Subcutaneous abdominal adipose tissue (tissue), 5 donors: Measurements from ENCODE around the gene DPP6.

ENCODE experiments used
- H3K27ac ChIP-seq: one replicate; pipeline ENCODE4 v1.7.0; 2013; ENCODE audit warnings: low read depth, mild to moderate bottlenecking, inconsistent platforms, low read length, moderate library complexity
- H3K27me3 ChIP-seq, 5 donors: one replicate each; pipeline ENCODE4 v1.7.0; 2013; ENCODE audit warnings: low read length in 5 of 5, inconsistent platforms in 1 of 5; ENCODE audit not compliant: control insufficient read depth in 5 of 5, insufficient read depth in 4 of 5
- H3K36me3 ChIP-seq, 5 donors: one replicate each; pipeline ENCODE4 v1.7.0; 2013; ENCODE audit warnings: low read length in 5 of 5; ENCODE audit not compliant: control insufficient read depth in 5 of 5, insufficient read depth in 5 of 5
- H3K4me1 ChIP-seq, 5 donors: one replicate each; pipeline ENCODE4 v1.7.0; 2013; ENCODE audit warnings: low read length in 5 of 5, mild to moderate bottlenecking in 3 of 5, moderate library complexity in 1 of 5; ENCODE audit not compliant: control insufficient read depth in 5 of 5, insufficient read depth in 5 of 5
- H3K4me3 ChIP-seq, 5 donors: one replicate each; pipeline ENCODE4 v1.7.0; 2013; ENCODE audit warnings: low read length in 5 of 5, low read depth in 1 of 5
- H3K9ac ChIP-seq, 5 donors: one replicate each; pipeline ENCODE4 v1.7.0; 2013; ENCODE audit warnings: low read length in 5 of 5, mild to moderate bottlenecking in 4 of 5, moderate library complexity in 3 of 5
- H3K9me3 ChIP-seq, 5 donors: one replicate each; pipeline ENCODE4 v1.7.0; 2013; ENCODE audit warnings: low read length in 5 of 5; ENCODE audit not compliant: control insufficient read depth in 5 of 5
- donor health status: healthy.
- donor health status: healthy.
- donor health status: healthy.
- donor health status: healthy.
- donor health status: healthy.

DPP6 gene

DNA sequence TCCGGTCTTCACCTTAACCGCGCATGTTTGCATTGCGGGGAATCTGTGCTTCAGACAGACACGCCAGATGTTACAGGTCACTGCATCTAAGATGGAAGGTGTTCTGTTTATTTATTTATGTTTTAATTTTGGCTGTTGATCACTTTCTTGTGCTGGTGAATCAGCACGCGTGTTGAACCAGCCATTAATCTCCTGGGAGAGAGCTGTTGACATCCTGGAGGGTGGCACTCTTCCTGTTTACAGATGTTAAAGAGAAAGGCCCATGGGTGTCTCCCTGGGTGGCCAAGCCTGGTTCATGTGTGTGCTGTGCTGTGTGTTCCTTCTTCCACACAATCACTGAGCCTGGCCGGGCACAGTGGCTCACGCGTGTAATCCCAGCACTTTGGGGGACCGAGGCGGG, 595.4 kb downstream of the DPP6 start:
- Histone ChIP-seq H3K27ac (no peak overlapping the region), H3K9ac (no peak overlapping the region)

DNA sequence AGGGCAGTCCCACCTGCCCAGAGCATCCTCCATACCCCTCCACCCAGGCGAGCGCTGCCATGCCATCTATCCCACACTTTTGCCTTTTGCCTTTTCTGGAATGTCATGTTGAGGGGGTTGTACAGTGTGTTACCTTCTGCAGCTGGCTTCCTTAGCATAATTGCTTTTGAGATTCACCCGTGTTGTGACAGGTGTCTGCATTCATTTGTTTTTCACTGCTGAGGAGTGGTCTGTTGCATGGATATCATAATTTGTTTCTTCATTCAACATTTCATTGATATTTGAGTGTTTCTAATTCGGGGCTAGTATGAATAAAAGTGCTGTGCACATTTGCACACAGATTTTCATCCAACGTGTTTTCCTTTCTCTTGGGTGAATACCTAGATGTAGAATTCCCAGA, 596.8 kb downstream of the DPP6 start:
- no peaks in the 10 kb centered on the region for H3K36me3 ChIP-seq

More for the DNA sequence above, 595.4 kb downstream of the DPP6 start:
- Histone ChIP-seq H3K36me3 (no peaks in the 10 kb centered on the region), H3K9me3 (peaks cover 0 to 8% (median 4%) of the 10 kb centered on the region in 5 donors), H3K4me3 (no peak overlapping the region), H3K27me3 (no peaks in the 10 kb centered on the region), H3K4me1 (no peaks in the 10 kb centered on the region)

DNA sequence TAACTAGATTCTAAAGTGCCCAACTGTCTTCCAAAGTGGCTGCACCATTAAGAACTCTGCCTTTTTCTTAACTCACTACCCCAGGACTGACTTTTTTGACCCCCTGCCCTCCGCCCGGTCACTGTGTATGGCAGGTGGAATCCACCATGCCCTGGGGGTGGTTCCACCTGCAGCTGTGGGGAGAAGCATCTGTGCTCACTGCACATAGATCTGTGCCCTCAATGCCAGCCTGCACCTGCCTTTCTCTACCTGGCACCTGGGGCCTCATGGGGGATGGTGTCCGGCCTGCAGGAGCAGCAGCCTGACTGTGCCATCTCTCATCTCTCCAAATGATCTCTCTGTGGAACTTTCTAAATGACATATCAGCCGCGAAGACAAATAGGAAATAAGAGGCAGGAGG, 597.2 kb downstream of the DPP6 start:
- Histone ChIP-seq H3K4me1 (no peaks in the 10 kb centered on the region), H3K36me3 (no peaks in the 10 kb centered on the region), H3K9me3 (peaks cover 0 to 9% (median 4%) of the 10 kb centered on the region in 5 donors), H3K27me3 (no peaks in the 10 kb centered on the region), H3K9ac (no peak overlapping the region), H3K27ac (no peak overlapping the region), H3K4me3 (no peak overlapping the region)

More for the DNA sequence above, 596.8 kb downstream of the DPP6 start:
- Histone ChIP-seq H3K27me3 (no peaks in the 10 kb centered on the region), H3K9me3 (peaks cover 0 to 9% (median 4%) of the 10 kb centered on the region in 5 donors), H3K4me3 (no peak overlapping the region), H3K27ac (no peak overlapping the region), H3K4me1 (no peaks in the 10 kb centered on the region), H3K9ac (no peak overlapping the region)

GRCh38 chr7:154650275-154650674, 598.1 kb downstream of the DPP6 start:
- Histone ChIP-seq H3K4me1 (no peaks in the 10 kb centered on the region), H3K27ac (no peak overlapping the region), H3K9ac (no peak overlapping the region), H3K4me3 (no peak overlapping the region), H3K36me3 (no peaks in the 10 kb centered on the region), H3K27me3 (no peaks in the 10 kb centered on the region), H3K9me3 (peaks cover 0 to 9% (median 4%) of the 10 kb centered on the region in 5 donors)

- Histone ChIP-seq H3K27ac (no peak overlapping the region), H3K36me3 (no peaks in the 10 kb centered on the region), H3K4me1 (no peaks in the 10 kb centered on the region), H3K9me3 (peaks cover 0 to 9% (median 4%) of the 10 kb centered on the region in 5 donors), H3K27me3 (no peaks in the 10 kb centered on the region), H3K9ac (no peak overlapping the region), H3K4me3 (no peak overlapping the region)
Measured at GRCh38 chr7:154651501-154651900, 599.3 kb downstream of the DPP6 start.

- Histone ChIP-seq H3K9me3 (peaks cover 0 to 9% (median 4%) of the 10 kb centered on the region in 5 donors), H3K9ac (no peak overlapping the region), H3K4me1 (no peaks in the 10 kb centered on the region), H3K27ac (no peak overlapping the region), H3K4me3 (no peak overlapping the region), H3K27me3 (no peaks in the 10 kb centered on the region), H3K36me3 (no peaks in the 10 kb centered on the region)
Measured at GRCh38 chr7:154652564-154652963, 600.4 kb downstream of the DPP6 start.

DNA sequence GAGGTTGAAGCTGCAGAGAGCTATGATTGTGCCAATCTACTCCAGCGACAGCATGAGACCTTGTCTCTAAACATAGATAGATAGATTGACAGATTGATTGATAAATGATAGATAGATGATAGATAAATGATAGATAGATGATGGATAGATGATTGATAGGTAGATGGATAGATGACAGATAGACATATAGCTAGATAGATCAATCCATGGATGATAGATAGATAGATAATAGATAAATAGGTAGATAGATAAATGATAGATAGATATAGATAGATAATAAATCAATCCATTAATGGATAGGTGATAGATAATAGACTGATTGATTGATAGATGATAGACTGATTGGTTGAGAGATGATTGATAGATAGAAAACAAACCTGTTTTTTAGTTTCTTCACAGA, 601.1 kb downstream of the DPP6 start:
- Histone ChIP-seq H3K27me3 (no peaks in the 10 kb centered on the region), H3K36me3 (no peaks in the 10 kb centered on the region), H3K4me3 (no peak overlapping the region), H3K4me1 (no peaks in the 10 kb centered on the region), H3K9ac (no peak overlapping the region), H3K27ac (no peak overlapping the region), H3K9me3 (peaks cover 0 to 10% (median 4%) of the 10 kb centered on the region in 5 donors)

GRCh38 chr7:154656618-154657017, 604.4 kb downstream of the DPP6 start:
- Histone ChIP-seq H3K4me1 (no peaks in the 10 kb centered on the region), H3K27ac (no peak overlapping the region), H3K9me3 (peaks cover 0 to 17% (median 5%) of the 10 kb centered on the region in 5 donors)

DNA sequence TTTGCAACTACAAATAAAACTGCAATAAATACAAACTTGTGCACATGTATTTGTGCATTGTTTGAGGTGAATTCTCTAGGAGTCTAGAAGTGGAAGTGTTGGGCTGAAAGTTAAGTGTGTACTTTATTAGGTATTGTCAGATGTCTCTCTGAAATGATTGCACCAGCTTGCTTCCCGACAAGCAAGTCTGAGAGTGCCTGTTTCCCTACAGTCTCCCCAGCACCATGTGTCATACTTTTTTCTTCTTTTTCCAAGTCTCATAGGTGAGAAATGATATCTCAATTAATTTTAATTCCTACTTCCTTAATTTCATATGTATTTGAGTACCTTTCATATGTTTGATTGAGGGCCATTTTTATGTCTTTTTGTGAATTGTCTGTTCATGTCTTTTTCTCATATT, 614.6 kb downstream of the DPP6 start:
- Histone ChIP-seq H3K27ac (no peak overlapping the region), H3K9ac (no peak overlapping the region), H3K36me3 (no peaks in the 10 kb centered on the region), H3K4me3 (no peak overlapping the region), H3K9me3 (peaks cover 5 to 24% (median 9%) of the 10 kb centered on the region in 5 donors), H3K27me3 (no peaks in the 10 kb centered on the region), H3K4me1 (no peaks in the 10 kb centered on the region)

More at GRCh38 chr7:154656618-154657017, 604.4 kb downstream of the DPP6 start:
- no peak overlapping the region for H3K9ac ChIP-seq
- no peak overlapping the region for H3K4me3 ChIP-seq
- H3K27me3 ChIP-seq = no peaks in the 10 kb centered on the region
- H3K36me3 ChIP-seq = no peaks in the 10 kb centered on the region

GRCh38 chr7:154672659-154673415, 620.6 kb downstream of the DPP6 start:
- H3K9me3 ChIP-seq = peaks cover 0 to 4% (median 0%) of the 10 kb centered on the region in 5 donors
- H3K36me3 ChIP-seq = no peaks in the 10 kb centered on the region
- H3K27me3 ChIP-seq = no peaks in the 10 kb centered on the region
- no peak overlapping the region for H3K4me3 ChIP-seq
- H3K27ac ChIP-seq = no peak overlapping the region
- H3K9ac ChIP-seq = no peak overlapping the region
- H3K4me1 ChIP-seq = no peaks in the 10 kb centered on the region
